Measurements from ENCODE around the gene NR1D1. TPM values are rescaled to one million over a fixed set of nuclear protein-coding genes. Genes with fewer than 3 reads are reported as not detected.

Gene NR1D1
- total and polyA plus RNA-seq, 10 donors = 3.3 to 15.8 (median 6.6) TPM

GRCh38 chr17:40069751-40070708, 30.4 kb downstream of the NR1D1 start:
- WGBS, 5 donors = 28 to 37% (median 32%) methylated on average over 7 to 14 of the region's 14 CpGs
- Histone ChIP-seq H3K4me3 (peak overlapping the region in 3 of 8 donors; percentile 27 to 60 (median 37)), H3K27me3 (replicated peaks in 1 of 7) (no peaks in the 10 kb centered on the region), H3K4me1 (peaks cover 55 to 100% (median 87%) of the 10 kb centered on the region in 6 donors), H3K9me3 (no peaks in the 10 kb centered on the region), H3K27ac (peak overlapping the region; percentile 3 to 86 (median 74)), H3K36me3 (peaks cover 0 to 11% (median 0%) of the 10 kb centered on the region in 6 donors)
- DNase-seq = no peak
- TF ChIP-seq CTCF (IDR thresholded peaks at IDR 0.05 in 8 of 11, conservative IDR thresholded peaks at IDR 0.05 in 3 of 11) = peak in 6 of 11 experiments; percentile 24 to 52 (median 40)
- TF ChIP-seq POLR2AphosphoS5 (IDR thresholded peaks at IDR 0.05) = peak in 1 of 3 donors; percentile 17
- no peak for TF ChIP-seq POLR2A (IDR thresholded peaks at IDR 0.05)
- intact Hi-C loops (cut with DNase I; ENCODE audit: low total_unique reads) = no loop called here

- Histone ChIP-seq H3K27ac (peak overlapping the region; percentile 3 to 86 (median 76)), H3K9me3 (no peaks in the 10 kb centered on the region), H3K27me3 (replicated peaks in 1 of 7) (no peaks in the 10 kb centered on the region), H3K4me3 (peak overlapping the region in 6 of 8 donors; percentile 16 to 60 (median 28)), H3K4me1 (peaks cover 55 to 100% (median 87%) of the 10 kb centered on the region in 6 donors), H3K36me3 (peaks cover 0 to 2% (median 0%) of the 10 kb centered on the region in 6 donors)
- intact Hi-C loops (cut with DNase I; ENCODE audit: low total_unique reads) = no loop called here
- WGBS, 5 donors = 7 to 14% (median 11%) methylated on average over 13 to 14 of the region's 14 CpGs
- DNase-seq = peak; percentile 92
- TF ChIP-seq POLR2AphosphoS5 (IDR thresholded peaks at IDR 0.05) (peak; percentile 33 to 67 (median 56)), CTCF (IDR thresholded peaks at IDR 0.05 in 8 of 11, conservative IDR thresholded peaks at IDR 0.05 in 3 of 11) (no peak)
Observed at GRCh38 chr17:40068917-40069750, 31.3 kb downstream of the NR1D1 start.

- Histone ChIP-seq H3K9me3 (no peaks in the 10 kb centered on the region), H3K36me3 (no peaks in the 10 kb centered on the region), H3K4me3 (peak overlapping the region in 6 of 8 donors; percentile 16 to 60 (median 28)), H3K4me1 (peaks cover 57 to 100% (median 92%) of the 10 kb centered on the region in 6 donors), H3K27ac (peak overlapping the region; percentile 1 to 86 (median 76)), H3K27me3 (replicated peaks in 1 of 7) (no peaks in the 10 kb centered on the region)
- DNase-seq = no peak
- intact Hi-C loops (cut with DNase I; ENCODE audit: low total_unique reads) = no loop called here
- 9 to 19% (median 14%) methylated on average over 5 of the region's 5 CpGs for WGBS, 5 donors
- TF ChIP-seq CTCF (IDR thresholded peaks at IDR 0.05 in 8 of 11, conservative IDR thresholded peaks at IDR 0.05 in 3 of 11) = no peak
- no peak for TF ChIP-seq POLR2A (IDR thresholded peaks at IDR 0.05)
- no peak for TF ChIP-seq POLR2AphosphoS5 (IDR thresholded peaks at IDR 0.05)
Observed at GRCh38 chr17:40068584-40068916, 31.8 kb downstream of the NR1D1 start.
